ENCODE data around the gene DPYD.

DPYD gene

GRCh38 chr1:97314685-97315084 is 606.1 kb downstream of the DPYD start:
- no peak overlapping the region for H3K27ac ChIP-seq
- TF ChIP-seq CTCF (conservative IDR thresholded peaks at IDR 0.05) = peak; percentile 22

- no peak for TF ChIP-seq CTCF (conservative IDR thresholded peaks at IDR 0.05)
- H3K27ac ChIP-seq = no peak overlapping the region
These were observed 612.7 kb downstream of the DPYD start for GRCh38 chr1:97308131-97308530.

GRCh38 chr1:97307568-97307967 is 613.3 kb downstream of the DPYD start:
- TF ChIP-seq CTCF (conservative IDR thresholded peaks at IDR 0.05) = no peak
- H3K27ac ChIP-seq = no peak overlapping the region

GRCh38 chr1:97307151-97307550 is 613.7 kb downstream of the DPYD start:
- no peak for TF ChIP-seq CTCF (conservative IDR thresholded peaks at IDR 0.05)
- no peak overlapping the region for H3K27ac ChIP-seq

GRCh38 chr1:97306504-97306903 is 614.3 kb downstream of the DPYD start:
- no peak overlapping the region for H3K27ac ChIP-seq
- no peak for TF ChIP-seq CTCF (conservative IDR thresholded peaks at IDR 0.05)

GRCh38 chr1:97304366-97304765 is 616.5 kb downstream of the DPYD start:
- no peak overlapping the region for H3K27ac ChIP-seq
- TF ChIP-seq CTCF (conservative IDR thresholded peaks at IDR 0.05) = no peak

GRCh38 chr1:97298966-97299365 is 621.9 kb downstream of the DPYD start:
- no peak overlapping the region for H3K27ac ChIP-seq
- no peak for TF ChIP-seq CTCF (conservative IDR thresholded peaks at IDR 0.05)

- TF ChIP-seq CTCF (conservative IDR thresholded peaks at IDR 0.05) = no peak
- no peak overlapping the region for H3K27ac ChIP-seq
These were observed 623.2 kb downstream of the DPYD start for GRCh38 chr1:97297611-97298010.

Measured in VCaP (cell line).